GM18907 (cell line): ENCODE measurements around the gene ZNF768.
"Not testable (repeated sequence)": the region's sequence is repeated elsewhere in the genome, so short reads cannot be mapped to it uniquely, and the experiment has no call there.

Experiments used
- ATAC-seq: cut with Tn5 transposase; IDR thresholded peaks from one replicate; pipeline ENCODE4 v1.9.1; 2021; ENCODE audit warnings: mild to moderate bottlenecking, moderate library complexity; ENCODE audit not compliant: unreplicated experiment

ZNF768 gene

DNA sequence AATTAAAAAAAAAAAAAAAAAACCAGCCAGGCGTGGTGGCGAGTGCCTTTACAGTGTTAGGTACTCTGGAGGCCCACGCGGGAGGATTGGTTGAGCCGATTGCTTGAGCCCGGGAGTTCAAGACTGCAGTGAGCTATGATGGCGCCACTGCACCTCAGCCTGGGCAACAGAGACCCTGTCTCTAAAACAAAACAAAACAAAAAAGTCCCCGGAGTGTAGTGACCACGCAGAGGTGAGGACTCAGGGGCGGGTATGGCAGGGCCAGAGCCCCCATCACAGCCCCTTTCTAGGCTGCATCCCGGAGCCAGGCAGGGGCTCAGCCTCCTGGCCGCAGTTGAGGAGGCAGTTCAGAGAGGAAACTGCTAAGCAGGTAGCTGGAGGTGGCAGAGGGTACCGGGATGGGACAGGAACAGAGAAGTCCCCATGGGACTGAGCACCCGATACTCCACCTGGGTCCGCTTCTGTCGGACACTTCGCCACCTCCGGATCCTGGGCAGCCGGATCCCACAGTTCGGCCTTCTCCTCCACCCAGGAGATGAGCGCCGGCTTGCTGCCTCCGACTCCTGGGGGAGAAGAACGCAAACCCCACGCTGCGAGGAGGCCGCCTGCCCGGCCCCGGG lies 7.5 kb upstream of the ZNF768 start:
- ATAC-seq: peak; percentile 31

DNA sequence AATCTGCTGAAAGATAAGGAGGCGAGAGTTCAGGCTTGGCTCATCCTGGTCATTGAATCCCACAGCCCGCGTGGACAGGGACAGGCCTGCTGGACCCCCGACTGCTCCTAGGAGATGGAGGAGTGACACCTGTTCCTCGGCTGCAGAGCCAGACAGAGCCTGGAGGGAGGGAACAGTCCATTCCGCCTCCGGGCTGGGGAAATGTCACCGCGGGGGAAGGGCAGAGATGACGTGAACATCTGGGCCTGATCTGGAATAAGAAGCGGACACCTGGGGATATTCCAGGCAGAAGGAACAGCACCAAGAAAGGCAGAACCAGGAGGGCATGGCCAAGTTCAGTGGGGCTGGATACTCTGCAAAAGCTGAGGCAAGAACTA lies 6.8 kb upstream of the ZNF768 start:
- ATAC-seq: no peak

DNA sequence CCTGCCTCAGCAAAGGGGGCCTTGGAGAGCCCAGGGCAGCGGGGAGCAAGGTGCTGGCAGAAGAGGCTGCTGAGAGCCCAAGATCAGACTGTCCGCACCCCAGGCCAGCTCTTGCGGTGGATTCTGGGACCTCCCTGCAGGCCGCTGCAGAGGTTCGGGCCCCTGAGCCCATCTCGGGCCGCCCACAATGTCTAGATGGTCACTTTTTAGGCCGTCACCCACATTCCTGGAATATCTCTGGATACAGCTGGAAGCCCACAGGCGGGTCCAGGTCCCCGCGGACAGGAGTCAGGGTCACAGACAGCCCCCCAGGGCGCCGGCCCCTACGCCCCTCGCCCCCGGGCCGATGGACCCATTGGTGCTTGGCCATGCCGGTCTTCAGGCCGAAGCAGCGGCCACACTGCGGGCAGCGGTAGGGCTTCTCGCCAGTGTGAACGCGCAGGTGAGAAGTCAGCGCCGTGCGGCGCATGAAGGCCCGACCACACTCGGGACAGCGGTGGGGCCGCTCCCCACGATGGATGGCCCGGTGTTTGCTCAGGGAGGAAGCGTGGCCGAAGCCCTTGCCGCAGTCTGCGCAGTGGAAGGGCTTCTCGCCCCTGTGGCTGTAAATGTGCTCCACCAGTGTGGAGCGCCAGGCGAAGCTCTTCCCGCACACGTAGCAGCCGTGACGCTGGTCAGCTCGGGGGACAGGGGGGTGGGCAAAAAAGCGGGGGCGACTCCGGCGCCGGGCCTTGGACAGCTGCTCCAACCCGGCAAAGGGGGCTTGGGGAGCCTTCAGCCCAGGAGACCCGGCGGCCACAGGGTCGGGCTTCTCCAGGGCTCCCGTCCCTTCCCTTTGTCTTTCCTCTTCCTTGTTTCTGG lies 6.1 kb upstream of the ZNF768 start:
- no peak for ATAC-seq

DNA sequence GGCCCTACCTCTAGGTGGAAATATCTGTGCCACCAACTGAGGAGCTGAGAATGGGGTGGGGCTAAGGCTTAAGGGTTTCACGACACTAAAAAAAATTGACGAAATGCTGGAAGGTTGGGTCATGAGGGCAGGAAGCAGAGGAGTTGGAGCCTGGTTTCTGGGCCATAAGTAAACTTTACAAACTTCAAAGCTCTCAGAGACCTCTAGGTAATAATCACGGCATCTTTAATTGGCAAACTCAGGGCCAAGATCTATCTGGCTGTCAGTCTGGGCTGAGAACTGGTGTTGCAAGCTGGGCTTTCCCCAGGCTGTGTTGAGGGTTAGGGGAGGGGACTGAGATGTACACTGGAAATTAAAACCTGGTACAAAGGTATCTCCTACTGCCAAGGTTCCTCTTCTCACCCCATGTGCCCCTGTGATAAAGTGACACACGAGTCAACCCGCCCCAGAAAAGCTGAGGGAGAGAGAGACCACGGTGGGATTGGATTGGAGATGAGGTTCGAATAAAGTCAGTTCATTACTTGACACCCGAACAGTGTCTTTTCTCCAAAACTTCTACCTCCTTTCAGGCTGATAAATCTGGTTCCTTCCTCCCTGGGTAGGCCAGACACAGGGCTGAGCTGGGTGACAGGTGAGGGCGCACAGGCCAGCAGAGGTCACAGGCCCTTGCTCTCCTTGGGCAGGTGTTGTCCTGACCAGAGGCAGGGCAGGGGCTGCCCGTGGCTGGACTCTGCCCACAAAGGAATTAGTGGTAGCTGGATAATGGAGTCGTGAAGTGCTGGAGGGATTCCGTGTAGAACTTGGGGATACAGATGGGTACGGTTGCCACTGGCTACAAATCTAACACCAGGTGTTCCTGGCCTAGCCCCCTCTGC lies 4.0 kb upstream of the ZNF768 start:
- no peak for ATAC-seq

DNA sequence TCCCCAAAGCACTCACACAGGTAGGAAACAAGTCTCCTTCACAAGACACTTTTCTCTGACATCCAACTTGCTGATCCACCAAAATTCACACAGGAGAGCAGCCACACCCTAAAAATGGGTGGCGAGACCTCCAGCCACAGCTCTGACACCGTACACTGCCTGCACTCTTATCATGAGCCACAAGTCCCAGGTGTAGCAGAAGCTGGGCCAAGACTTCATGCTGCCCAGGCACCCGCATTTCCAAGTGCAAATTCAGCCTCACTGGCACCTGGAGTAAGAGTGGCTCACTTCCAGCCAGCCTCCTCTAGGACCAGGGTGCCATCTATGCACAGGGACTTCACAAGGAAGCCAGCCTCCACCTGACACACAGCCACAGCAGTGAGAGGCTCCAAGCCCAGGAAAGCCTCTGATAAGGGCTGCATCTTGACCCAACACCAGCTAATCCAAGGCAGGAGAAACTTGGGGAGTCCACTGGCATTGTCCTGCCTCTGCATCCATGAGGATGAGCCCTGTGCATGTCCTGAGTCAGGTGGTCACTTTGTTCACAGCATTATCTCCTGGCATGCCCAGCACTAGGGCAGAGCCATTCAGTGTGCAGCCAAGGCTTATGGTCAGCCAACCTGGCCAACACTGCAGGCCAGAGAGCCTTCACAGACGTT lies 2.6 kb upstream of the ZNF768 start:
- ATAC-seq: no peak

DNA sequence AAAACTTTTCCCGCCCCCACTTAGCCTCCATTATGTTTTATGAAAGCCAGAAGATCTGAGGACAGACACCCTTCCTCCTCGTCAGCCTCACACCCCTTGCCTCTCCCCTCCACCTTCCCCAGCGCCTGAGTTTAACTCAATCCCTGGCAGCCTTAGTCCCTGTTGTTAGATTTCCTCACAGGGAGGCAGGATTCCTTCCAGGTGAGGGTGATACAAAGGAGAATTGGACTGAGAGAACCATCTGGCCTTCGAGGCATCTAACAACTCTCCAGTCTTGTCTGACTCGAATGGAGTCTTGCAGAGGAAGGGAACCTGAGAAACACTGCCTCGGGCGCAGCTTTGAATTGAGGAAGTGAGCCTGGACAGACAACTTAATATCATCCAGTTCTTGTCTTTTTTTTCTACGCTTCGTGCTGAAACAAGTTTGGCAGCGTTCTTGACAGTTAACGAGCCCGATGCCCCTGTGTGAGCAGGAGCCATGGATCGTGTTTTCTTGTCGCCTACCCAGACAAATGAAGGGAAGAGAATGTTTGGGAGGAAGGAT lies 1.3 kb upstream of the ZNF768 start:
- no peak for ATAC-seq

DNA sequence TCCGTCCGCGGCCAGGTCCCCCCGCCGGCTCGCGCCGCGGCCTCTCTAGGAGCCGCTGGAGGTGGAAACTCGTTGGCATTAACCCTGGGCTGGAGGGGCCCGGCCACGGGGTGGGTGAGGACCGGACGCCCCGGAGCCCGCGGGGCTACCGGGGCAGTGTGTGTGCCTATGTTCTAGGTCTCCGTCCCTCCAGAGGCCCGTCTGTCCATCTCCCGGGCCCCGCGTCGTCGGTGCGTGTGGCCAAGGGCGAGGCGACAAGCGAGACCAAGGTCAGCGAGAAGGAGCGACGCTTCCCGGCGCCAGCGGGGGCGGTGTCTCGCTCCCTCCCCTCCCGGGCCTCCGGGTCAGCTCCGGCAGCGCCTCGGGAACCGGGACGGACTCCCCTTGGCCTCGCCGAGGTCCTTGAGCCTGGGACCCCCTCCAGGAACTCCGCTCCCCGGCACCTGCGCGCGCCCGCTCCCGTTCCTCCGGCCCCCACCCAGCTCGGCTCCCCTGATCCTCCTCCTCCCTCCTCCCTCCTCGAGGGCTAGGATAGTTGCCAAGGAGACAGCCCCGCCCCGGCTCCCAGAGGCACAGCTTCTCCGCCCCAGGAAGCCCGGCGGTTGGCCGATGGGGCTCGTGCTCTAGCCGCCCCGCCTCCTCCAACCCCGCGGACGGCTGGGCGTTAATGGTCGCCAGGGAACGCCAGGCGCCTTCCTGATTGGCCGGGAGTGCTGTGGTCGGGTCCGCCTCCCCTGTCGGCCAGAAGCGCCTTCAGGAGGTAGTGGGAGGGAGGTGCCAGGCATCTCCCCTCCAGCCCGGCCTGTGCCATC lies 663 bp upstream of the ZNF768 start:
- ATAC-seq: peak; percentile 75

DNA sequence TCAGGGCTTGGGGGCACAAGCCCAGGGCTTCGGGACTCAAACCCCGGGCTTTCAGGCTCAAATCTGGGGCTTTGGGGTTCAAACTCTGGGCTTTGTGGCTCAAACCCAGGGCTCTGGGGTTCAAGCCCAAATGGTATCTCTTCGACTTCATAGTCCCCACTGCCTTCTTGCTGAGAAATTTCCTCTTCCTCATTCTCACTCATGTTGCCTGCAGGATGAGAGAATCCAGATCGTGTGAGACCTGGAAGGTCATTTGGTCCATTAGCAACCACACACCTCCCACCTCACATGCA lies 576 bp downstream of the ZNF768 start:
- ATAC-seq: no peak

DNA sequence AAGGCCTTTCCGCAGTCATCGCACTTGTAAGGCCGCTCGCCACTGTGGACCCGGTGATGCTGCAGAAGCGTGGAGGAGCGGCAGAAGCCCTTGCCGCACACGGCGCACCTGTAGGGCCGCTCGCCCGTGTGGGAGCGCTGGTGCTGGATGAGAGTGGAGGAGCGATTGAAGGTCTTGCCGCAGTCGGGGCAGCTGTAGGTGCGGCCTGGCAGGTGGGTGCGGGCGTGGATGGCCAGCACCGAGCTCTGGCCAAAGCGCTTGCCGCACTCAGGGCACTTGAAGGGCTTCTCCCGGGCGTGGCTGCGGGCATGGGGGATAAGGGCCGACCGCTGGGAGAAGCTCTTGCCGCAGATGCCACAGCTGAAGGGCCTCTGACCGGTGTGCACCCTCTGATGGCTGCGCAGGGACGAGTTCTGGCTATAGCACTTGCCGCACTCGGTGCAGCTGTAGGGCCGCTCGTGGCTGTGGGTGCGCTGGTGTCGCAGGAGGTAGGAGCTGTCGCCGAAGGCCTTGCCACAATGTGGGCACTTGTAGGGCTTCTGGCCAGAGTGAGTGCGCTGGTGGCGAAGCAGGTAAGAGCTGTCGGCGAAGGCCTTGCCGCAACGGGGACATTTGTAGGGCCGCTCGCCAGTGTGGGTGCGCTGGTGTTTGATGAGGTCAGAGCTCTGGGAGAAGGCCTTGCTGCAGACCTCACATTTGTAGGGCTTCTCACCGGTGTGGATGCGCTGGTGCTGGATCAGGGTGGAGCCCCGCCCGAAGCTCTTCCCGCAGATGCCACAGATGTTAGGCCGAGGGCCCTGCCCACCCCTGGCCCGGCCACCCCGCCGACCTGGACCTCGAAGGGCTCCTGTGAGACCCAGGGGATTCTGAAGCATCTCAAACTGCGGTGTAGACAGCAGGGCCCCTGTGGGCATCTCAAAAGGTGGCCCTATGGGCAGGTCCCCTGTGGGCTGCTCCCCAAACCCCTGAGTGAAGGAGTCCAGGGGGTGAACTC lies 1.5 kb downstream of the ZNF768 start:
- ATAC-seq: no peak

DNA sequence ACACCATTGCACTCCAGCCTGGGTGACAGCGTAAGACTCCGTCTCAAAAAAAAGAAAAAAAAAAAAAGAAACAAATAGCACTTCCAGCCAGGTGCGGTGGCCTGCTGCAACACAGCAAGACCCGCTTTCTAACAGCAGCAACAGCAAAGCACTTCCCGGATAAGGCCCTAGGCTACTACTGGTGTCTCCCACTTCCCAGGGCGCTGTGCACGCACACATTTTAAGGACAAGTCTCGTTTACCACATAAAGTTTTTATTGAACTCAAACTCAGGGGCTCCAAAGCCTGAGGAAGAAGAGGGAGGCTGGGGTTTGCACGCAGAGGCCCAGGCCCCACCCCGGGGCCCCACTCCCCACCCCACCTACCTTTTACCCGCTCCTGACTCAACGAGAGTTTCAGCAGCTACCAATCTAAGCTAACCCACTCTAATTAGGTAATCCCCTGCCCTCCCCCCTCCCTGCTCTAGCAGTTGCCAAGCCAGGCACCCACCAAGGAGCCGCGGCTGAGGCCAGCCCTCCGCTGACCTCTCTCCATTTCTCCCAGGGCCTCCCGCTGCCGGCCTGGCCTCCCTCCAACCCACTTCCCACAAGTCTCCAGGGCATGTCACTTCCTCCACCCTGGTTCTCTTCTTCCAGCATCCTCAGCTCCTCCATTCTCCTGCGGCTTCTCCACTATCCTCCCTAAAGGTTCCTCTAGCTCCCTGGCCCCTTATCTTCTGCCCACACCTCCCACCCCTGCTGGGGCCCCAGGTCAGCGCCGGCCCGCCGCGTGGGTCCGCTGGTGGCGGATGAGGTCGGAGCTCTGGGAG lies 2.4 kb downstream of the ZNF768 start:
- no peak for ATAC-seq

DNA sequence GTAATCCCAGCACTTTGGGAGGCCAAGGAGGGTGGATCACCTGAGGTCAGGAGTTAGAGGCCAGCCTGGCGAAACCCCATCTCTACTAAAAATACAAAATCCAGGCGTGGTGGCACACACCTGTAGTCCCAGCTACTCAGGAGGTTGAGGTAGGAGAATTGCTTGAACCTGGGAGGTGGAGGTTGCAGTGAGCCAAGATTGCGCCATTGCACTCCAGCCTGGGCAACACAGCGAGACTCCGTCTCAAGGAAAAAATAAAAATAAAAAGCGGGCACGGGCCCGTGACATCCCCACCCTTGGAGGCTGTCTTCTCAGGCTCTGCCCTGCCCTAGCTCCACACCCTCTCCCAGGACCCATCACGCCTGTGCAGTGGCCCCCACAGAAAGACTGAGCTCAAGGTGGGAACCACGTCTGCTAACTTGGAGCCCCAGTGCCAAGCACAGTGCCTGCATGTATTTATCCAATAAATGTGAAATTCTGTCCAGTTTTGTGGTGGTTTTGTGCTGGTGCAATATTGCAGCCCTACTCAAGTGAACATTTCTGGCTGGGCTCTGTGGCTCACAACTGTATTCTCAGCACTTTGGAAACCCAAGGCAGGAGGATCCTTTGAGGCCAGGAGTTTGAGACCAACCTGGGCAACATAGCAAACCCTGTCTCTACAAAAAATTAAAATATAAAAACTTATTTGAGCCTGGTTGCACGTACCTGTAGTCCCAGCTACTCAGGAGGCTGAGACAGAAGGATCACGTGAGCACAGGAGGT lies 3.5 kb downstream of the ZNF768 start:
- ATAC-seq: not testable (repeated sequence)

DNA sequence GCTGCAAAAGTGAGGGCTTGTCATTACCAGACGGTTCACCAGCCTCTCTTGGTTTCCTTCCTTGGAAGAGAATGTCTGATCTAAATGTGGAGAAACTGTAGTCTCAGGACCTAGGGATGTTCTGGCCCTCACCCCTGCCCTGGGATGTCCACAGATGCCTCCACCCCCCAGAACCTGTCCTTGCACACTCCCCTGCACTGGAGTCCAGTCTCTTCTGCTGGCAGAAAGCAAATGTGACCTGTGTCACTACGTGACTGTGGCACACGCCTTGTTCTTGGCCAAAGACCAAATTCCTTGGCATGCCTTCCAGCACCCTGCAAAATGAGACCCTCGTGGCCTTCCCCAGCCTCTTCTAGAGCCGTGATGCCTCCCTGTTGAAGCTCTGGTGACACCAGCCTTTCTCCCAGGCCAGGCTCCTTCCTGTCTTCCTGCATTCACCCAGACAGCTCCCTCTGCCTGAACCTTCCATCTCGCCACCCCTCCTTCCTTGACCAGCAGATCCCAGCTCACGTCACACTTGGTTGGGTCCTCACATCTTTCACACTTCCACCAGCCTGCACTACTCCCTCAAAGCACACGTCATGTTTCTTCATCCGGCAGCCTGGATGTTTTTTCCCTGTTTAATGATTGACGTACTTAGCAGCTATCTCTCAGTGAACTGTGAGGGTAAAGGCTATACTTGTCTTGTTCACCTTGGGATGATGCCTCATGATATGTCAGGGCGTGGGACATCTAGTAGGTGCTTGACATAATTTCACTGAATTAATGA lies 4.3 kb downstream of the ZNF768 start:
- no peak for ATAC-seq

DNA sequence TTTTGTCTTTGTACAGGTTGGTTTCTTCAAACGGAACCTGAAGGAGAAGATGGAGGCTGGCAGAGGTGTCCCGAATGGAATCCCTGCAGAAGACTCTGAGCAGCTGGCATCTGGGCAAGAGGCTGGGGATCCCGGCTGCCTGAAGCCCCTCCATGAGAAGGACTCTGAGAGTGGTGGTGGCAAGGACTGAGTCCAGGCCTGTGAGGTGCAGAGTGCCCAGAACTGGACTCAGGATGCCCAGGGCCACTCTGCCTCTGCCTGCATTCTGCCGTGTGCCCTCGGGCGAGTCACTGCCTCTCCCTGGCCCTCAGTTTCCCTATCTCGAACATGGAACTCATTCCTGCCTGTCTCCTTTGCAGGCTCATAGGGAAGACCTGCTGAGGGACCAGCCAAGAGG lies 4.9 kb downstream of the ZNF768 start:
- no peak for ATAC-seq

DNA sequence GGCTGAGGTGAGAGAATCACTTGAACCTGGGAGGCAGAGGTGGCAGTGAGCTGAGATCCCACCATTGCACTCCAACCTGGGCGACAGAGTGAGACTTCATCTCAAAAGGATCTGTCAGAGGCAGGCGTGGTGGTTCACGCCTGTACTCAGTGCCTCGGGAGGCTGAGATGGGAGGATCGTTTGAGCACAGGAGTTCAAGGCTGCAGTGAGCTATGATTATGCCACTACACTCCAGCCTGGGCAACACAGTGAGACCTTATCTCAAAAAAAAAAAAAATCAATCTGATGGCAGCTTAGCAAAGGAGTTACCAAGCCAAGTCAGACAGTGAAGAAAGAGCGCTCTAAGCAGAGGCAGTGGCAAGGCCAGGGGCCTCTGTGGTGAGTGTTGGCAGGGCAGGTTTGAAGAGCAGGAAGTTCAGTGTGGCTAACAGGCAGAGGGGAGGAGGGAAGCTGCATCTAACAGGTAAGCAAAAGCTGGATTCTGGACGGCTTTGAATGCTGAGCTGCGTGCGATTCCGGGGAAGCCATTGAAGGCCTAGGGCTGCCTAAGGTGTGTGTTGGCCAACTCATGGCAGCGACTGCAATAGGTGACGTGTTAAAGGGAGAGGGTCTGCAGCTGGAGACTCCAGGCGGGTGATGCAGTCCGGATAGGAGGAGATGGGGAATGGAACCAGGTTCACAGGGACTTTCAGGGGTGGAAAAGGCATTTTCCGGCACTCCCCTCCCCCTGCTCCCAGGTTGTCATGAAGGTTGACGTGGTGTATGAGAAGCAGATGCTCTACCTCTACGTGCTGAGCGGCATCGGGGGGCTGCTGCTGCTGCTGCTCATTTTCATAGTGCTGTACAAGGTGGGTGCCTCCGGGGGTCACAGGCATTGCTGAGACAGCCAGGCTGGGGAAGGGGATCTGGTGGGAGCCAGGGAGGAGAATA lies 7.0 kb downstream of the ZNF768 start:
- ATAC-seq: no peak

DNA sequence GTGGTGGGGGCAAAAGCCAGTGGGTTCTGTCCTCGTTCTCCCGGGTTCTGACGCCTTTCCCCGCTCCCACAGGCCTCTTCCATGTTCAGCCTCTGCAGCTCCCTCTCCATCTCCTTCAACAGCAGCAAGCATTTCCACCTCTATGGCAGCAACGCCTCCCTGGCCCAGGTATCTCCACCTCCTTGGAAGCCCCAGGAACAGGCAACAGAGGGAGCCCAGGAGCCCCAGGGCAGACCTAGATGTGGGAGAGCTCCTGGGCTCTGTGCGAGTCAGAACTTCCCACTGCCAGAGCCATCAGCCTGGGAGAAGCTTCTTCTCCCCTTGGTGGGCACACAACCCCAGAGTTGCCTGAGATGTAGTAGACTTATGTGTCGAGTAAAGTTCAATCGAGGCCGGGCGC lies 7.8 kb downstream of the ZNF768 start:
- no peak for ATAC-seq

DNA sequence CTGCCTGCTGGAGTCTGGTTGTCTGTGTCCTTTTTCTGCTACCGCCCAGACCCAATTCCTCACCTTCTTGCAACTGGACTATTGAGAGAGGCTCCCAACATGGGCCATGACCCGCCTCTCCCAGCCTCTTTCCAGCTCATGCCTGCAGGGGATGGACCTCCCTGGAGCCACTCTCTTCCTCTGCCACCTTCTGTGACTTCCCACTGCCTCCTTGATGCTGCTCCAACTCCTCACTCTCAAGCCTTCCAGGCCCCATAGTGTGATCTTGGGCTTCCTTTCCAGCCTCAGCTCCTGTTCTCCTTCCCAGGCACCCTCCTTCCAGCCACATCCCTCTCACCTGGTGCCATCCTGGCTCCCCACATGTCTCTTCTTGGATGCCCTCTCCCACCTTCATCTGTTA lies 11.1 kb downstream of the ZNF768 start:
- ATAC-seq: no peak
